Hepatocyte (in vitro differentiated cells): ENCODE measurements around the gene GOT1.

Source experiments
- EZH2 ChIP-seq: fragments of 200-600 bp; sonication (generic); IDR thresholded peaks from 2 replicates; pipeline ENCODE4 v1.6.1; 2016; ENCODE audit warnings: antibody characterized with exemption, mild to moderate bottlenecking, borderline replicate concordance
- TF ChIP-seq, protein P1 (sequence below): fragments of 200-600 bp; sonication (generic); IDR thresholded peaks from 2 replicates; pipeline ENCODE4 v1.5.1; 2016; ENCODE audit warnings: antibody characterized with exemption, mild to moderate bottlenecking; ENCODE audit not compliant: poor library complexity

DNA sequence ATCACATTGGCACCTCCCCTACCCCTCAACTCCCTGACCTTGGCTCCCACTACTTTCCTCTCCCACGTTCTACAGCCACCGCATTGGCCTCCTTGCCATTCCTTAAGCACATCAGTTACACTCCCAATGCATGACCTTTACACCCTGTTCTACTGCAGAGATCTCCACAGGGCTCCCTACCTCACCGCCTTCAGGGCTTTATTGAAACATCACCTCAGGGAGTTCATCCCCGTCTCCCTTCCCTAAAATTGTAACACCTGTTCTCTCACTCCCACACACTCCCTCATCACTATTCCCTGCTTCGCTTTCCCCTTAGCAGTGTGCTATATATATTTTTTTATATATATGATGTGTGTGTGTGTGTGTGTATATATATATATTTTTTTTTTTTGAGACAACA is 82.8 kb downstream of the GOT1 start:
- TF ChIP-seq EZH2: no peak
- TF ChIP-seq, protein P1, sequence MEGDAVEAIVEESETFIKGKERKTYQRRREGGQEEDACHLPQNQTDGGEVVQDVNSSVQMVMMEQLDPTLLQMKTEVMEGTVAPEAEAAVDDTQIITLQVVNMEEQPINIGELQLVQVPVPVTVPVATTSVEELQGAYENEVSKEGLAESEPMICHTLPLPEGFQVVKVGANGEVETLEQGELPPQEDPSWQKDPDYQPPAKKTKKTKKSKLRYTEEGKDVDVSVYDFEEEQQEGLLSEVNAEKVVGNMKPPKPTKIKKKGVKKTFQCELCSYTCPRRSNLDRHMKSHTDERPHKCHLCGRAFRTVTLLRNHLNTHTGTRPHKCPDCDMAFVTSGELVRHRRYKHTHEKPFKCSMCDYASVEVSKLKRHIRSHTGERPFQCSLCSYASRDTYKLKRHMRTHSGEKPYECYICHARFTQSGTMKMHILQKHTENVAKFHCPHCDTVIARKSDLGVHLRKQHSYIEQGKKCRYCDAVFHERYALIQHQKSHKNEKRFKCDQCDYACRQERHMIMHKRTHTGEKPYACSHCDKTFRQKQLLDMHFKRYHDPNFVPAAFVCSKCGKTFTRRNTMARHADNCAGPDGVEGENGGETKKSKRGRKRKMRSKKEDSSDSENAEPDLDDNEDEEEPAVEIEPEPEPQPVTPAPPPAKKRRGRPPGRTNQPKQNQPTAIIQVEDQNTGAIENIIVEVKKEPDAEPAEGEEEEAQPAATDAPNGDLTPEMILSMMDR: no peak
